ENCODE measurements around the gene AVL9. TPM values are rescaled to one million over a fixed set of nuclear protein-coding genes. Genes with fewer than 3 reads are reported as not detected.

The AVL9 gene
- total RNA-seq, 1 donor from 2014 or later: 39.8 TPM

DNA sequence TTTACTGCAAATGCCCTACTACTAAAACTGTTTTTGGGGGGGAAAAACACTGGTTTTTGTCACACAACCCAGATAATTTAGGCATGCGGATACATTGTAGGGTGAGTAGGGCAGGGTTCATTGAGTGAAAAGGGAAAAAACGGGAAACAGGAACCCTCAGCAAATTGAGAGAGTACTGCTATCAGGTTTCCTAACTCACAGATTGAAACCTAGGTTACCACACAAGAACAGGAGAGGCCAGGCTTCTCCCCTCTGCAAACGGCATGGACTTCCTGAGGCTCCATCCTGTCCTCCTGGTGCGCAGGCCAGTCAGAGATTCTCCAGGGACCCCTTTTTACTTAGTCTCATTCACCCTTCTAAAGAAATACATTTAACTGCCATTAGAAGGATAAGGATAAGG lies 30.6 kb downstream of the AVL9 start:
- Histone ChIP-seq H3K79me2 (ENCODE audit: low read depth) (peaks cover 27% of the 10 kb centered on the region), H4K20me1 (ENCODE audit: low read depth) (no peaks in the 10 kb centered on the region), H2AFZ (replicated peaks) (no peak overlapping the region), H3F3A (ENCODE audit: low read depth) (no peaks in the 10 kb centered on the region), H3K36me3 (no peaks in the 10 kb centered on the region), H3K9ac (no peak overlapping the region), H3K4me3 (no peak overlapping the region), H3K27me3 (no peaks in the 10 kb centered on the region), H3K27ac (no peak overlapping the region), H3K4me2 (no peak overlapping the region), H3K9me3 (ENCODE audit: low read depth) (no peaks in the 10 kb centered on the region), H3K4me1 (no peaks in the 10 kb centered on the region)
- TF ChIP-seq EZH2phosphoT487 (IDR thresholded peaks at IDR 0.05) (no peak), EZH2 (IDR thresholded peaks at IDR 0.05) (no peak)
- TF ChIP-seq, protein P1, sequence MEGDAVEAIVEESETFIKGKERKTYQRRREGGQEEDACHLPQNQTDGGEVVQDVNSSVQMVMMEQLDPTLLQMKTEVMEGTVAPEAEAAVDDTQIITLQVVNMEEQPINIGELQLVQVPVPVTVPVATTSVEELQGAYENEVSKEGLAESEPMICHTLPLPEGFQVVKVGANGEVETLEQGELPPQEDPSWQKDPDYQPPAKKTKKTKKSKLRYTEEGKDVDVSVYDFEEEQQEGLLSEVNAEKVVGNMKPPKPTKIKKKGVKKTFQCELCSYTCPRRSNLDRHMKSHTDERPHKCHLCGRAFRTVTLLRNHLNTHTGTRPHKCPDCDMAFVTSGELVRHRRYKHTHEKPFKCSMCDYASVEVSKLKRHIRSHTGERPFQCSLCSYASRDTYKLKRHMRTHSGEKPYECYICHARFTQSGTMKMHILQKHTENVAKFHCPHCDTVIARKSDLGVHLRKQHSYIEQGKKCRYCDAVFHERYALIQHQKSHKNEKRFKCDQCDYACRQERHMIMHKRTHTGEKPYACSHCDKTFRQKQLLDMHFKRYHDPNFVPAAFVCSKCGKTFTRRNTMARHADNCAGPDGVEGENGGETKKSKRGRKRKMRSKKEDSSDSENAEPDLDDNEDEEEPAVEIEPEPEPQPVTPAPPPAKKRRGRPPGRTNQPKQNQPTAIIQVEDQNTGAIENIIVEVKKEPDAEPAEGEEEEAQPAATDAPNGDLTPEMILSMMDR (IDR thresholded peaks at IDR 0.05): no peak
- H3K27ac Mint-ChIP-seq: no peak overlapping the region
- H3K4me3 Mint-ChIP-seq: no peak overlapping the region
- no peaks in the 10 kb centered on the region for H3K27me3 Mint-ChIP-seq (ENCODE audit: insufficient read depth, low read depth)
- H3K4me1 Mint-ChIP-seq: no peaks in the 10 kb centered on the region
- peaks cover 36% of the 10 kb centered on the region for H3K36me3 Mint-ChIP-seq
- peaks cover 40% of the 10 kb centered on the region for H3K9me3 Mint-ChIP-seq
- DNase-seq (ENCODE audit: low spot score): no peak

DNA sequence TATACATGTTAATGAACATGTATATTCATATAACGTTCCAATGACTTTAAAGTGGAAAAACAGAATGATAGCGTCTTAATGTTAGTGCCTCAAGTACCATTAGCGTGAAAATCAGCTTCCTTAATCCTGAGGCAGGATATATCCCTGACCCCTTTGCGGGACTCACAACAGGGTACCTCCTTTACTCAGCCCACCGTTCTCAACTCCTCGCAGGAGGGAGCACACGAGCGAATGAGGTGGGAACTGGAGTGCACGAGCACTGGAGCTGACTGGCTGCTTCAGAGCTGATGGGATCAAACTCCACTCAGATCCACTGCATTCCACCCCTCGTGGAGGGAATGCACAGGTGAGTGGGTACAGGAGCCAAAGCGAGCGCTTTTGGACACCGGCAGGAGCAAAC lies 36.1 kb downstream of the AVL9 start:
- H3K79me2 ChIP-seq (ENCODE audit: low read depth): peaks cover 27% of the 10 kb centered on the region
- H3F3A ChIP-seq (ENCODE audit: low read depth): no peaks in the 10 kb centered on the region

DNA sequence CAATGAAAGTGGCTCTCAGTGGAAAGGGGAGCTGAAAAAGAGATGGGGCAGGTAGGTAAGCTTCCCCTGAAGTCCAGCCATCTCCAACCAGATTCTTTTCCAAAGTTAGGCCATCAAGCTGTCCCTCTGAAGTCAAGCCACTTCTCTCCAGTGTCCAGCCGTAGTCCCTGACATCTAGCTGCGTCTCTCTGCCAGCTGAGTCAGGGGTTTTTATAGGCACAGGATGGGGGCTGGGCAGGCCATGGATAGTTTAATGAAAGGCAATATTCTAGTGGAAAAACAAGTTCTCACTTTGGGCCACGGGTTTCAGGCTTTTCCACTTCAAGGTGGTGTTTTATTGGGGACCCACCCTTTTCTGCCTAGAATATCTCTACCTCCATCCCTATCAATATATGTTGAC lies 36.8 kb downstream of the AVL9 start:
- no peaks in the 10 kb centered on the region for H4K20me1 ChIP-seq (ENCODE audit: low read depth)
- H2AFZ ChIP-seq (replicated peaks): no peak overlapping the region
- peaks cover 32% of the 10 kb centered on the region for H3K79me2 ChIP-seq (ENCODE audit: low read depth)
- no peak overlapping the region for H3K27ac ChIP-seq
- no peak overlapping the region for H3K4me3 ChIP-seq
- H3K27me3 ChIP-seq: no peaks in the 10 kb centered on the region
- no peak overlapping the region for H3K27ac Mint-ChIP-seq
- no peak overlapping the region for H3K9ac ChIP-seq
- H3K27me3 Mint-ChIP-seq (ENCODE audit: insufficient read depth, low read depth): no peaks in the 10 kb centered on the region
- no peak overlapping the region for H3K4me2 ChIP-seq
- no peak overlapping the region for H3K4me3 Mint-ChIP-seq
- no peaks in the 10 kb centered on the region for H3K4me1 ChIP-seq
- H3K4me1 Mint-ChIP-seq: no peaks in the 10 kb centered on the region
- no peak for TF ChIP-seq EZH2 (IDR thresholded peaks at IDR 0.05)
- TF ChIP-seq EZH2phosphoT487 (IDR thresholded peaks at IDR 0.05): no peak
- TF ChIP-seq, protein P1 (IDR thresholded peaks at IDR 0.05): no peak
- no peaks in the 10 kb centered on the region for H3K36me3 ChIP-seq
- peaks cover 13% of the 10 kb centered on the region for H3K36me3 Mint-ChIP-seq
- H3F3A ChIP-seq (ENCODE audit: low read depth): no peaks in the 10 kb centered on the region
- no peak for DNase-seq (ENCODE audit: low spot score)
- H3K9me3 ChIP-seq (ENCODE audit: low read depth): no peaks in the 10 kb centered on the region
- H3K9me3 Mint-ChIP-seq: peaks cover 9% of the 10 kb centered on the region

More for the DNA sequence above, 36.1 kb downstream of the AVL9 start:
- H3K36me3 ChIP-seq: no peaks in the 10 kb centered on the region
- H3K4me3 Mint-ChIP-seq: no peak overlapping the region
- H3K27me3 Mint-ChIP-seq (ENCODE audit: insufficient read depth, low read depth): no peaks in the 10 kb centered on the region
- H3K9me3 ChIP-seq (ENCODE audit: low read depth): no peaks in the 10 kb centered on the region
- H3K4me1 ChIP-seq: no peaks in the 10 kb centered on the region
- H3K4me1 Mint-ChIP-seq: no peaks in the 10 kb centered on the region
- no peak overlapping the region for H3K4me2 ChIP-seq
- H3K27ac ChIP-seq: no peak overlapping the region
- H4K20me1 ChIP-seq (ENCODE audit: low read depth): no peaks in the 10 kb centered on the region
- DNase-seq (ENCODE audit: low spot score): no peak
- H2AFZ ChIP-seq (replicated peaks): no peak overlapping the region
- H3K36me3 Mint-ChIP-seq: peaks cover 11% of the 10 kb centered on the region
- H3K9ac ChIP-seq: no peak overlapping the region
- no peaks in the 10 kb centered on the region for H3K27me3 ChIP-seq
- H3K9me3 Mint-ChIP-seq: peaks cover 10% of the 10 kb centered on the region
- no peak overlapping the region for H3K27ac Mint-ChIP-seq
- H3K4me3 ChIP-seq: no peak overlapping the region
- TF ChIP-seq EZH2 (IDR thresholded peaks at IDR 0.05): no peak
- TF ChIP-seq, protein P1 (IDR thresholded peaks at IDR 0.05): no peak

Measured in neural progenitor cell (in vitro differentiated cells).